DOHH2 (cell line): ENCODE results near the gene TMC3.
"Not testable (repeated sequence)": the region's sequence is repeated elsewhere in the genome, so short reads cannot be mapped to it uniquely, and the experiment has no call there.

Experiments
- H3F3A ChIP-seq: fragments of 200-600 bp; sonication (generic), shearing (Covaris generic); 2 replicates; pipeline ENCODE4 v1.6.0; 2016; ENCODE audit warnings: antibody characterized with exemption, mild to moderate bottlenecking; ENCODE audit not compliant: control insufficient read depth, insufficient read depth
- H3K27ac ChIP-seq: fragments of 200-600 bp; sonication (generic); 2 replicates; pipeline ENCODE4 v1.5.1; 2014; ENCODE audit warnings: low read depth, mild to moderate bottlenecking, low read length, moderate library complexity
- H3K27me3 ChIP-seq: fragments of 200-600 bp; sonication (generic); 2 replicates; pipeline ENCODE4 v1.6.1; 2014; ENCODE audit warnings: mild to moderate bottlenecking, low read length, mixed read lengths; ENCODE audit not compliant: control insufficient read depth
- H3K36me3 ChIP-seq: fragments of 200-600 bp; sonication (generic); 2 replicates; pipeline ENCODE4 v1.6.1; 2014; ENCODE audit warnings: mild to moderate bottlenecking, low read length, moderate library complexity, mixed read lengths; ENCODE audit not compliant: control insufficient read depth
- H3K4me1 ChIP-seq: fragments of 200-600 bp; sonication (generic); 2 replicates; pipeline ENCODE4 v1.6.1; 2014; ENCODE audit warnings: mild to moderate bottlenecking, low read length, mixed read lengths; ENCODE audit not compliant: control insufficient read depth
- H3K4me2 ChIP-seq: fragments of 200-600 bp; sonication (generic); 2 replicates; pipeline ENCODE4 v1.6.0; 2014; ENCODE audit warnings: mild to moderate bottlenecking, low read length, moderate library complexity
- H3K4me3 ChIP-seq: fragments of 200-600 bp; sonication (generic); 2 replicates; pipeline ENCODE4 v1.5.1; 2014; ENCODE audit warnings: mild to moderate bottlenecking, low read length, mixed read lengths
- H3K79me2 ChIP-seq: fragments of 200-600 bp; sonication (generic); 2 replicates; pipeline ENCODE4 v1.6.1; 2014; ENCODE audit warnings: mild to moderate bottlenecking, low read length, mixed read lengths; ENCODE audit not compliant: control insufficient read depth
- H3K9me2 ChIP-seq: fragments of 200-600 bp; sonication (generic); replicated peaks from 2 replicates; pipeline ENCODE4 v1.6.1; 2014; ENCODE audit warnings: mild to moderate bottlenecking, low read length, mixed read lengths; ENCODE audit not compliant: control insufficient read depth
- H3K9me3 ChIP-seq: fragments of 200-600 bp; sonication (generic); 2 replicates; pipeline ENCODE4 v1.6.1; 2014; ENCODE audit warnings: antibody characterized with exemption, low read length, mixed read lengths; ENCODE audit not compliant: control insufficient read depth, insufficient read depth
- H4K20me1 ChIP-seq: fragments of 200-600 bp; sonication (generic); 2 replicates; pipeline ENCODE4 v1.6.0; 2014; ENCODE audit warnings: low read depth, mild to moderate bottlenecking, antibody characterized with exemption, low read length, moderate library complexity; ENCODE audit not compliant: control insufficient read depth, insufficient read depth
- CTCF ChIP-seq: fragments of 200-600 bp; sonication (generic); IDR thresholded peaks from one replicate; pipeline ENCODE4 v1.5.1; 2014; ENCODE audit warnings: antibody characterized with exemption, mild to moderate bottlenecking, low read depth, low read length; ENCODE audit not compliant: poor library complexity, severe bottlenecking
- EZH2phosphoT487 ChIP-seq: fragments of 200-600 bp; sonication (generic); IDR thresholded peaks from 2 replicates; pipeline ENCODE4 v1.6.1; 2017; ENCODE audit warnings: borderline replicate concordance, mild to moderate bottlenecking, antibody characterized with exemption, low read length, moderate library complexity, mixed read lengths

TMC3 gene

GRCh38 chr15:81332326-81332725, 41.7 kb downstream of the TMC3 start:
- Histone ChIP-seq H3K4me1 (peaks cover 5% of the 10 kb centered on the region; the same call in 1 of the 2 replicates), H3K9me2 (no peaks in the 10 kb centered on the region), H4K20me1 (no peaks in the 10 kb centered on the region), H3K79me2 (no peaks in the 10 kb centered on the region), H3K27ac (no peak overlapping the region), H3K36me3 (no peaks in the 10 kb centered on the region), H3F3A (no peaks in the 10 kb centered on the region), H3K27me3 (no peaks in the 10 kb centered on the region), H3K9me3 (no peaks in the 10 kb centered on the region), H3K4me2 (no peak overlapping the region), H3K4me3 (no peak overlapping the region)
- TF ChIP-seq CTCF (no peak), EZH2phosphoT487 (no peak)

- Histone ChIP-seq H3K4me2 (no peak overlapping the region), H3K36me3 (no peaks in the 10 kb centered on the region), H4K20me1 (no peaks in the 10 kb centered on the region), H3K9me3 (no peaks in the 10 kb centered on the region), H3F3A (no peaks in the 10 kb centered on the region), H3K9me2 (no peaks in the 10 kb centered on the region), H3K27ac (no peak overlapping the region), H3K27me3 (no peaks in the 10 kb centered on the region), H3K4me3 (no peak overlapping the region), H3K4me1 (peaks cover 3% of the 10 kb centered on the region; the same call in 1 of the 2 replicates), H3K79me2 (no peaks in the 10 kb centered on the region)
- TF ChIP-seq CTCF = no peak
- TF ChIP-seq EZH2phosphoT487 = no peak
Measured at GRCh38 chr15:81331600-81331999, 42.4 kb downstream of the TMC3 start.

DNA sequence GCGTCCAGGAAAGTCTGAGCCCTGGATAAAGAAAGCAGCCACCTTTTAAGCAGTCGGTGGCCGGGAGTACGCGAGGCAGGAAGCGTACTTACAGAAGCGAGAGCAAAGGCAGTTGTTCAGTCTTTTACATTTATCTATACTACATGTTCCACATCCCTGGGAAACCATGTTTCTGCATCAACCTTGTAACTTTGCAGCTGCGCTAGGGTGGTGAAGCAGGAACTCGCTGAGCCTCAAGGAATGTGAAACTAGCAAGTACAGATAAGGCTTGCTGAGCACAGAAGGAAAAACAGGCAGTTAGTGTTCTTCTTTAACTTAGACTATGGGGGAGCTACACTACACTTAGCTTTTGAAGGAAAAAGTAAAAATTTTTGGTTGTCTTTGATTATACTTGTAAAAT, 42.9 kb downstream of the TMC3 start:
- H3K4me2 ChIP-seq = not testable (repeated sequence)

GRCh38 chr15:81330366-81331090, 43.5 kb downstream of the TMC3 start:
- no peaks in the 10 kb centered on the region for H3K36me3 ChIP-seq
- H3K4me2 ChIP-seq = no peak overlapping the region
- H3K27me3 ChIP-seq = no peaks in the 10 kb centered on the region

More for the DNA sequence above, 42.9 kb downstream of the TMC3 start:
- H3K9me3 ChIP-seq, H3K27me3 ChIP-seq, H4K20me1 ChIP-seq, H3K4me1 ChIP-seq, H3F3A ChIP-seq, H3K9me2 ChIP-seq, H3K79me2 ChIP-seq, H3K36me3 ChIP-seq, H3K4me3 ChIP-seq, H3K27ac ChIP-seq: not testable (repeated sequence)

More at GRCh38 chr15:81330366-81331090, 43.5 kb downstream of the TMC3 start:
- H3F3A ChIP-seq = no peaks in the 10 kb centered on the region
- no peaks in the 10 kb centered on the region for H4K20me1 ChIP-seq
- no peak overlapping the region for H3K4me3 ChIP-seq
- H3K79me2 ChIP-seq = no peaks in the 10 kb centered on the region
- TF ChIP-seq CTCF = no peak
- TF ChIP-seq EZH2phosphoT487 = no peak
- H3K9me3 ChIP-seq = no peaks in the 10 kb centered on the region
- H3K4me1 ChIP-seq = no peaks in the 10 kb centered on the region
- H3K9me2 ChIP-seq = no peaks in the 10 kb centered on the region
- no peak overlapping the region for H3K27ac ChIP-seq
